Prostate gland (tissue), 2 donors: ENCODE measurements around the gene TESK2. TPM values are rescaled to one million over a fixed set of nuclear protein-coding genes. Genes with fewer than 3 reads are reported as not detected.
A peak's percentile ranks its signal among the peaks of the same experiment; 100 is the strongest.

Experiments used
- DNase-seq: peaks from one replicate; pipeline ENCODE4 v3.0.0-alpha.2; 2019; ENCODE audit warnings: low spot score
- H3K27ac ChIP-seq, 2 donors: fragments of 200-600 bp; sonication (generic); 2 replicates each; pipeline ENCODE4 v1.5.1; 2017 to 2019
- H3K27me3 ChIP-seq: fragments of 200-600 bp; sonication (generic); replicated peaks from 2 replicates; pipeline ENCODE4 v1.5.1; 2019; ENCODE audit not compliant: insufficient read depth
- H3K36me3 ChIP-seq, 2 donors: fragments of 200-600 bp; sonication (generic); 1 replicate in 1 of 2; 2 replicates in 1 of 2; pipeline versions ENCODE4 v1.5.1 to v1.8.1; 2017 to 2019
- H3K4me1 ChIP-seq: fragments of 200-600 bp; sonication (generic); replicated peaks from 2 replicates; pipeline ENCODE4 v1.5.1; 2019
- H3K4me3 ChIP-seq, 2 donors: fragments of 200-600 bp; sonication (generic); 2 replicates each; pipeline ENCODE4 v1.5.1; 2017 to 2019
- H3K9me3 ChIP-seq: fragments of 200-600 bp; sonication (generic); 2 replicates; pipeline ENCODE4 v1.5.1; 2017
- CTCF ChIP-seq, 4 experiments: fragments of 200-600 bp in 2 of 4; fragments of 450-650 bp in 2 of 4; sonication (generic) in 2 of 4; IDR thresholded peaks; 1 replicate in 3 of 4; 2 replicates in 1 of 4; pipeline ENCODE4 v1.5.1; 2016 to 2019; ENCODE audit warnings: antibody characterized with exemption in 4 of 4, mild to moderate bottlenecking in 2 of 4, moderate library complexity in 2 of 4
- POLR2A ChIP-seq: fragments of 450-650 bp; IDR thresholded peaks from one replicate; pipeline ENCODE4 v1.6.1; 2016; ENCODE audit warnings: antibody characterized with exemption, mild to moderate bottlenecking
- POLR2AphosphoS5 ChIP-seq: sonication (generic); formaldehyde crosslinking; IDR thresholded peaks from one replicate; pipeline ENCODE4 v1.6.1; 2017; ENCODE audit warnings: antibody characterized with exemption
- WGBS: methylation state at CpG from one replicate; pipeline ENCODE4 v1.1.5; 2018; 5-methylcytosine and 5-hydroxymethylcytosine counted together
- intact Hi-C: fragments of 100-400 bp; cut with DNase I; formaldehyde crosslinking; loops from one replicate; pipeline ENCODE4 v1.14.2; 2022
- total RNA-seq, 2 donors: library from RNA; depleted of rRNA; stranded (reverse); fragments of >200 nt; gene quantifications; one replicate each; pipeline ENCODE4 v1.1.0, GENCODE V29; 2016

TESK2 gene
- total RNA-seq, 2 donors from 2014 or later = 21.4 to 26.4 TPM

- WGBS = 74% methylated on average over 2 of the region's 2 CpGs
- TF ChIP-seq CTCF (IDR thresholded peaks at IDR 0.05) (no peak), POLR2A (no peak)
- no peaks in the 10 kb centered on the region for H3K36me3 ChIP-seq
- peaks cover 7% of the 10 kb centered on the region for H3K4me1 ChIP-seq
- H3K27ac ChIP-seq = no peak overlapping the region
- H3K9me3 ChIP-seq = no peaks in the 10 kb centered on the region
- DNase-seq = no peak
- no peaks in the 10 kb centered on the region for H3K27me3 ChIP-seq
- no peak overlapping the region for H3K4me3 ChIP-seq
- intact Hi-C loops = no loop called here
Observed at GRCh38 chr1:45355683-45356082, 135.3 kb downstream of the TESK2 start.

GRCh38 chr1:45354838-45355237 is 136.1 kb downstream of the TESK2 start:
- no peak for DNase-seq
- intact Hi-C loops = no loop called here
- Histone ChIP-seq H3K36me3 (no peaks in the 10 kb centered on the region), H3K4me1 (no peaks in the 10 kb centered on the region), H3K27ac (no peak overlapping the region), H3K4me3 (no peak overlapping the region), H3K9me3 (no peaks in the 10 kb centered on the region), H3K27me3 (no peaks in the 10 kb centered on the region)
- WGBS = 93% methylated on average over 4 of the region's 4 CpGs
- TF ChIP-seq POLR2A (no peak), CTCF (IDR thresholded peaks at IDR 0.05) (no peak), POLR2AphosphoS5 (no peak)

GRCh38 chr1:45353685-45354084 is 137.3 kb downstream of the TESK2 start:
- H3K9me3 ChIP-seq = no peaks in the 10 kb centered on the region
- H3K4me3 ChIP-seq = no peak overlapping the region
- no peaks in the 10 kb centered on the region for H3K4me1 ChIP-seq
- H3K36me3 ChIP-seq = no peaks in the 10 kb centered on the region
- intact Hi-C loops = no loop called here
- no peaks in the 10 kb centered on the region for H3K27me3 ChIP-seq
- TF ChIP-seq POLR2AphosphoS5 = no peak
- no peak for TF ChIP-seq POLR2A
- no peak for TF ChIP-seq CTCF (IDR thresholded peaks at IDR 0.05)
- WGBS = 67% methylated on average over 2 of the region's 2 CpGs
- no peak for DNase-seq
- no peak overlapping the region for H3K27ac ChIP-seq

GRCh38 chr1:45351508-45351907 is 139.5 kb downstream of the TESK2 start:
- no peak for DNase-seq
- intact Hi-C loops = no loop called here
- H3K36me3 ChIP-seq = no peaks in the 10 kb centered on the region
- H3K4me3 ChIP-seq = no peak overlapping the region
- TF ChIP-seq POLR2AphosphoS5 (no peak), POLR2A (no peak), CTCF (IDR thresholded peaks at IDR 0.05) (no peak)
- H3K27me3 ChIP-seq = no peaks in the 10 kb centered on the region
- H3K27ac ChIP-seq = no peak overlapping the region
- no peaks in the 10 kb centered on the region for H3K9me3 ChIP-seq
- WGBS = 87% methylated on average over 5 of the region's 5 CpGs
- H3K4me1 ChIP-seq = no peaks in the 10 kb centered on the region

- Histone ChIP-seq H3K27me3 (no peaks in the 10 kb centered on the region), H3K4me3 (no peak overlapping the region), H3K36me3 (no peaks in the 10 kb centered on the region), H3K27ac (peak overlapping the region; percentile 59 to 65), H3K4me1 (no peaks in the 10 kb centered on the region), H3K9me3 (no peaks in the 10 kb centered on the region)
- 25% methylated on average over 3 of the region's 3 CpGs for WGBS
- intact Hi-C loops = no loop called here
- DNase-seq = peak; percentile 68
- TF ChIP-seq CTCF (IDR thresholded peaks at IDR 0.05) (no peak), POLR2AphosphoS5 (peak; percentile 75)
Observed at GRCh38 chr1:45348966-45349677, 141.8 kb downstream of the TESK2 start.
